GM12865 (cell line): ENCODE measurements around the gene SLC25A30.
"Not testable (repeated sequence)": the region's sequence is repeated elsewhere in the genome, so short reads cannot be mapped to it uniquely, and the experiment has no call there.

Experiments used
- DNase-seq: peaks from one replicate; pipeline ENCODE4 v3.0.0; 2010; ENCODE audit warnings: low read depth
- H3K4me3 ChIP-seq: 2 replicates; pipeline ENCODE4 v1.5.1; 2011; ENCODE audit warnings: mild to moderate bottlenecking, low read depth, low read length, control low read depth
- CTCF ChIP-seq: IDR thresholded peaks from 2 replicates; pipeline ENCODE4 v1.5.1; 2011; ENCODE audit warnings: low read length, control low read depth, low read depth, inconsistent platforms; ENCODE audit not compliant: insufficient read depth; ENCODE audit errors: missing control alignments

SLC25A30 gene

GRCh38 chr13:45432737-45433380, 14.7 kb upstream of the SLC25A30 start:
- TF ChIP-seq CTCF, result no peak
- no peak for DNase-seq
- H3K4me3 ChIP-seq, result no peak overlapping the region

GRCh38 chr13:45426056-45426841, 8.1 kb upstream of the SLC25A30 start:
- not testable (repeated sequence) for H3K4me3 ChIP-seq, DNase-seq

- no peak for TF ChIP-seq CTCF
- DNase-seq, result no peak
- no peak overlapping the region for H3K4me3 ChIP-seq
Measured at GRCh38 chr13:45422731-45423292, 4.6 kb upstream of the SLC25A30 start.

- H3K4me3 ChIP-seq, result no peak overlapping the region
- TF ChIP-seq CTCF, result no peak
- no peak for DNase-seq
Measured at GRCh38 chr13:45419945-45420344, 1.8 kb upstream of the SLC25A30 start.

GRCh38 chr13:45419389-45419788, 1.2 kb upstream of the SLC25A30 start:
- DNase-seq, H3K4me3 ChIP-seq: not testable (repeated sequence)

- DNase-seq, result peak; percentile 21
- H3K4me3 ChIP-seq, result peak overlapping the region; percentile 88
- no peak for TF ChIP-seq CTCF
Measured at GRCh38 chr13:45416516-45417128, 1.6 kb downstream of the SLC25A30 start.

- no peak overlapping the region for H3K4me3 ChIP-seq
- no peak for TF ChIP-seq CTCF
- no peak for DNase-seq
Measured at GRCh38 chr13:45415112-45415511, 3.1 kb downstream of the SLC25A30 start.
